GM10248 (cell line): ENCODE results near the gene PSMD14.
A peak's percentile ranks its signal among the peaks of the same experiment; 100 is the strongest.

Experiments used
- CTCF ChIA-PET: fragments of 300-600 bp; sonication (Branson Sonifier 250); formaldehyde crosslinking; extraction: SDS; loops from one replicate; lab custom pipeline; 2021; ENCODE audit warnings: antibody characterized with exemption; lab: Yijun Ruan, JAX
- POLR2A ChIA-PET: fragments of 350-650 bp; sonication (Branson Sonifier 250); formaldehyde crosslinking; extraction: SDS; loops from one replicate; lab custom pipeline; 2020; ENCODE audit warnings: antibody characterized with exemption; lab: Yijun Ruan, JAX
- DNase-seq: peaks from one replicate; pipeline ENCODE4 v3.0.0; 2012; ENCODE audit errors: extremely low spot score
- CTCF ChIP-seq: IDR thresholded peaks from 2 replicates; pipeline ENCODE4 v1.5.1; 2012; ENCODE audit warnings: mild to moderate bottlenecking, low read depth; ENCODE audit errors: extremely low read depth, missing control alignments, control extremely low read depth

PSMD14 gene

DNA sequence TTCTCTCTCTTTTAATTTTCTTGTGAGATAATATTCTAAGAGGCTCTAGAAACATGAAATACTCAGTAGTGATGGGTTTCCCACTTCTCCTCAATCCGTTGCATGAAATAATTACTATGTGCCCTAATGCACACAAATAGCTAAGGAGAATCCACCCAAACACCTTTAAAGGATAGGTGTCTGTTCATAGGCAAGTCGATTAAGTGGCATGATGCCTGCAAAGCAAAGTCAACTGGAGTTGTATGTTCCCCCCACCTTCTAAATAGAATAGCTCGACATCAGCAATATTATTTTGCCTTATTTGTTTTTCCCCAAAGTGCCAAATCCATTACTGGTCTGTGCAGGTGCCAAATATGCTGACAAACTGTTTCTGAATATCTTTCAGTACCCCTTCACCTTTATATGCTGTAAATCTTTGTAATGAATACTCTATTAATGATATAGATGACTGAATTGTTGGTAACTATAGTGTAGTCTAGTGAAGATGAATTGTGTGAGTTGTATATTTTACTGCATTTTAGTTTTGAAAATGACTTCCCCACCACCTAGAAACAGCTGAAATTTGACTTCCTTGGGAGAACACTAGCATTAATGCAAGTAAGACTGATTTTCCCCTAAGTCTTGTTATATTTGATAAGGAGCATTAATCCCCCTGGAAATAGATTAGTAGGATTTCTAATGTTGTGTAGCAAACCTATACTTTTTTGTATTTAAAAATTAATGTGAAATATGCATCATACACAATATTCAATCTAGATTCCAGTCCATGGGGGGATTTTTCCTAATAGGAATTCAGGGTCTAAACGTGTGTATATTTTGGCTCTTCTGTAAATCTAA is 116.9 kb downstream of the PSMD14 start:
- no peak for DNase-seq
- POLR2A ChIA-PET, result no interaction called here
- CTCF ChIA-PET, result interaction anchor here (1.3 to 1.6 kb wide), 2 partner anchors 10 to 15 kb away, joined by 3 read pairs; no protein-coding TSS in a partner anchor
- TF ChIP-seq CTCF, result no peak

DNA sequence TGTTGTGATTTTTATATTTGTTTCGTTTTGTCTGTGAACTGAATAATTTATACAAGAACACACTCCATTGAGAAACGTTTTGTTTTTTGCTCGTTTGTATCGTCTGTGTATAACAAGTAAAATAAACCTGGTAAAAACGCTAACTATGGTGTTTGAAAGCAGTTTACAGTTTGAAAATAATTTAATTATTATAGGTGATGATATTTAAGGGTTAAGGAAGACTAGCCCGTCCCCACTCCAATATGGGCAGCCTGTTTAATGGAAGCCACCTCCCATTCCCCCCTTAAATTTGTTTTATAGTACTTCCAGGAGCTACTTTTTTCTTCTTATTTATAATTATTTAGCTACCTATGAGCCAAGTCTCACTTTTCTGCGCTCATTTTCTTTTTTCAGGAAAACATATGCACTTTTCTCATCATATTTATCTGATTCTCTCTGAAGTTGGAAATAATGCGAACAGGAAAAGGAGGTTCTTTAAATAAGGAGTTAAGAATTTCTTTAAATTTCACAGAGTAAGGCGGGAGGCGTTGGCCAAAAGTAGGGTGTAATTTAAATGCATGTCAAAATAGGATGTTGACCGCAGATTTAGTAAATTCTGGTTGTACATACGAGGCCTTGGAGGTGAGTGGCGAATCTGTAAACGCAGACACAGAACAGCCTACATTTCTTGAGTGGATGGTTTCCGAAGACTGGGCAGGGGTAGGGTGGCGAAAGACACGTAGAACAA is 117.7 kb downstream of the PSMD14 start:
- no peak for TF ChIP-seq CTCF
- ChIA-PET POLR2A (no interaction called here), CTCF (interaction anchor here (1.6 kb wide), 1 partner anchor 9 kb away, joined by 3 read pairs; no protein-coding TSS in a partner anchor)
- no peak for DNase-seq

- DNase-seq, result peak; percentile 16
- ChIA-PET CTCF (interaction anchor here (1.6 kb wide), 1 partner anchor 9 kb away, joined by 3 read pairs; no protein-coding TSS in a partner anchor), POLR2A (no interaction called here)
- no peak for TF ChIP-seq CTCF
Measured at GRCh38 chr2:161426455-161426921, 118.3 kb downstream of the PSMD14 start.

DNA sequence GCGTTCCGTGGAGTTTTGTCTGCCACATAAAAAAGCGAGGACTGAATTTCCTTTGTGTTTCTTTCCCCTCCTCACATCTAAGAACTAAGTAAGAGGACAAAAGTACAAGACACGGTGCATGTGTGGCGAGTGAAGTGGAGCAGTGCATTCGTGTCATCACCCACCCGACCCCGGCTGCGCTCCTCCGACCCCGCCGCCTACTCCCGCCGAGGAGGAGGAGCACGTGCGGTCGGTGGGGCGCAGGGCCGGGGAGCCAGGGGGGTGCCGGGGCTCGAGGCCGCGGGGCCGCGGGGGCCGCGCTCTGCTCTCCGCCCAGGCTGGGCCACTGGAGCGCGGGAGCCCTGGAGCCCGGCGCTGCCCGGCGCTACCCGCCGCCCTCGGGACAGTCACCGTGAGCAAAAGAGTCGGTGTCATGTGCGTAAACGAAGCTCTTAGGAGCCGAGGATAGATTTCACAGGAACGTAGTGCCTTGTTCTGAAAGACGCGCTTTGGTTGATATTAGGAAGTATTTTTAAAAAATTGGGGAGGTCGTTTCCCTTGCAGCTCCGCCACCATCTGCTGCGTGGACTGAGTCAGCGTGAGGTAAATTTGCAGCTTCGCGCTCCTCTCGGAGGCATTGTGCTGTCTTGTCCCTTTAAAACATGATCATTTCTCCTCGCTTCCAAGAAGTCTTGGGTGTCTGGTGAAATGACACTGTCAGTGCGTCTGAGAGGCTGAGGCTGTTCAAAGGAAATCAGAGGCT is 118.9 kb downstream of the PSMD14 start:
- POLR2A ChIA-PET, result no interaction called here
- CTCF ChIA-PET, result no interaction called here
- TF ChIP-seq CTCF, result no peak
- DNase-seq, result peak; percentile 26

GRCh38 chr2:161427664-161428587 is 119.7 kb downstream of the PSMD14 start:
- CTCF ChIA-PET, result no interaction called here
- TF ChIP-seq CTCF, result no peak
- DNase-seq, result no peak
- POLR2A ChIA-PET, result no interaction called here

DNA sequence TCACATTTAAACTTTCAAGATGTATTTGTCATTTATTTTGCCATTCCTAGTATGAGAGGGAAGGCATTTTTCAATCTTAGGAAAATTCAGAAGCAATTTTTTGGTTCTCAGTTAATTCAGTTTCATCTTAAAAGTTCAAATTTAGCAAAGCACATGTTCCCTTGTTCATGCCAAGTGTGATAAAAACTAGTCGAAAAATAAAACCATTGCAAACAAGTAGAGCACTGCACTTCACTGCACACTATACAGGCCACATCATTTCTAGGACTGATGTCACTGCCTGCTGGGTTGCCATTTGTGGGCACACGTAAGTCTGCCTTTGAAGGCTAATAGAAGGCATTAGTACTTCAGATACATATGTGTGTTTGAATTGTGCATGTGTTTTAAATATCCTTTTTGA is 122.2 kb downstream of the PSMD14 start:
- no peak for TF ChIP-seq CTCF
- no peak for DNase-seq
- CTCF ChIA-PET, result interaction anchor here (1.6 kb wide), 1 partner anchor 9 kb away, joined by 7 read pairs; no protein-coding TSS in a partner anchor
- POLR2A ChIA-PET, result no interaction called here
